ENCODE measurements around the gene ADAMTS12. TPM values are rescaled to one million over a fixed set of nuclear protein-coding genes. Genes with fewer than 3 reads are reported as not detected.

ADAMTS12 gene
- total and polyA plus RNA-seq, 8 donors: 0.31 to 4.2 (median 0.40) TPM

- no peak overlapping the region for H3K27ac ChIP-seq
- no peaks in the 10 kb centered on the region for H3K36me3 ChIP-seq
- DNase-seq (no peak), ATAC-seq (no peak), FAIRE-seq (no peak)
- H3K4me1 ChIP-seq: no peaks in the 10 kb centered on the region
- WGBS, 2 donors: 58 to 79% methylated on average over 3 of the region's 3 CpGs
- intact Hi-C loops (cut with DNase I): no loop called here
- no peak overlapping the region for H3K4me3 ChIP-seq
- H3K9me3 ChIP-seq: no peaks in the 10 kb centered on the region
- H3K27me3 ChIP-seq: peaks cover 0 to 6% (median 0%) of the 10 kb centered on the region in 4 donors
- TF ChIP-seq CTCF (IDR thresholded peaks at IDR 0.05): no peak
Measured at GRCh38 chr5:33887268-33887667, 4.5 kb downstream of the ADAMTS12 start.

- no peaks in the 10 kb centered on the region for H3K36me3 ChIP-seq
- FAIRE-seq (no peak), ATAC-seq (no peak), DNase-seq (no peak)
- no peak overlapping the region for H3K4me3 ChIP-seq
- 28 to 32% methylated on average over 4 of the region's 4 CpGs for WGBS, 2 donors
- intact Hi-C loops (cut with DNase I): no loop called here
- no peak for TF ChIP-seq CTCF (IDR thresholded peaks at IDR 0.05)
- no peaks in the 10 kb centered on the region for H3K4me1 ChIP-seq
- no peak overlapping the region for H3K27ac ChIP-seq
- H3K27me3 ChIP-seq: peaks cover 0 to 6% (median 0%) of the 10 kb centered on the region in 4 donors
- no peaks in the 10 kb centered on the region for H3K9me3 ChIP-seq
Measured at GRCh38 chr5:33886283-33886682, 5.5 kb downstream of the ADAMTS12 start.

GRCh38 chr5:33885679-33886078 lies 6.1 kb downstream of the ADAMTS12 start:
- Histone ChIP-seq H3K27ac (no peak overlapping the region), H3K36me3 (no peaks in the 10 kb centered on the region), H3K9me3 (no peaks in the 10 kb centered on the region), H3K27me3 (peaks cover 0 to 6% (median 0%) of the 10 kb centered on the region in 4 donors), H3K4me3 (no peak overlapping the region), H3K4me1 (no peaks in the 10 kb centered on the region)
- no peak for FAIRE-seq
- no peak for ATAC-seq
- intact Hi-C loops (cut with DNase I): no loop called here
- WGBS, 2 donors: 61% methylated on average over 3 of the region's 3 CpGs
- no peak for DNase-seq
- TF ChIP-seq CTCF (IDR thresholded peaks at IDR 0.05): no peak

- WGBS, 2 donors: 58 to 77% methylated on average over 3 of the region's 3 CpGs
- H3K4me3 ChIP-seq: no peak overlapping the region
- intact Hi-C loops (cut with DNase I): no loop called here
- no peak for FAIRE-seq
- no peak for DNase-seq
- H3K4me1 ChIP-seq: no peaks in the 10 kb centered on the region
- ATAC-seq: no peak
- H3K27me3 ChIP-seq: no peaks in the 10 kb centered on the region
- TF ChIP-seq CTCF (IDR thresholded peaks at IDR 0.05): no peak
- no peak overlapping the region for H3K27ac ChIP-seq
- no peaks in the 10 kb centered on the region for H3K9me3 ChIP-seq
- H3K36me3 ChIP-seq: no peaks in the 10 kb centered on the region
Measured at GRCh38 chr5:33883482-33883881, 8.3 kb downstream of the ADAMTS12 start.

- Histone ChIP-seq H3K4me1 (no peaks in the 10 kb centered on the region), H3K36me3 (no peaks in the 10 kb centered on the region), H3K27me3 (no peaks in the 10 kb centered on the region), H3K4me3 (no peak overlapping the region), H3K27ac (no peak overlapping the region), H3K9me3 (no peaks in the 10 kb centered on the region)
- ATAC-seq (no peak), DNase-seq (no peak), FAIRE-seq (no peak)
- no peak for TF ChIP-seq CTCF (IDR thresholded peaks at IDR 0.05)
- WGBS, 2 donors: 75 to 76% methylated on average over 3 of the region's 3 CpGs
- intact Hi-C loops (cut with DNase I): no loop called here
Measured at GRCh38 chr5:33880319-33880718, 11.5 kb downstream of the ADAMTS12 start.
